Fibroblast of lung (primary cell): Measurements from ENCODE around the gene GTF3A. TPM values are rescaled to one million over a fixed set of nuclear protein-coding genes. Genes with fewer than 3 reads are reported as not detected.

ENCODE experiments used
- DNase-seq, 2 donors: peaks; one replicate each; pipeline versions ENCODE4 v3.0.0 to v3.0.0-alpha.2; 2010; ENCODE audit warnings: low read depth in 2 of 2
- H2AFZ ChIP-seq: 2 replicates; pipeline ENCODE4 v1.5.1; 2012; ENCODE audit warnings: low read length, control low read depth, inconsistent platforms
- H3K27ac ChIP-seq: 2 replicates; pipeline ENCODE4 v1.5.1; 2011; ENCODE audit warnings: low read length, control low read depth; ENCODE audit not compliant: insufficient read depth
- H3K27me3 ChIP-seq: 2 replicates; pipeline ENCODE4 v1.5.1; 2011; ENCODE audit warnings: mild to moderate bottlenecking, low read length; ENCODE audit not compliant: control insufficient read depth, insufficient read depth
- H3K36me3 ChIP-seq: 2 replicates; pipeline ENCODE4 v1.5.1; 2011; ENCODE audit warnings: low read length; ENCODE audit not compliant: control insufficient read depth, insufficient read depth
- H3K4me1 ChIP-seq: 2 replicates; pipeline ENCODE4 v1.5.1; 2011; ENCODE audit warnings: low read length; ENCODE audit not compliant: control insufficient read depth, insufficient read depth; ENCODE audit errors: extremely low read depth
- H3K4me2 ChIP-seq: 2 replicates; pipeline ENCODE4 v1.5.1; 2011; ENCODE audit warnings: low read length, control low read depth; ENCODE audit not compliant: insufficient read depth; ENCODE audit errors: extremely low read depth
- H3K4me3 ChIP-seq, 4 experiments: fragments of 200-600 bp in 1 of 4; sonication (generic) in 1 of 4; replicated peaks in 1 of 4; 2 replicates each; pipeline ENCODE4 v1.5.1; 2011 to 2016; ENCODE audit warnings: low read length in 4 of 4, low read depth in 3 of 4, mild to moderate bottlenecking in 3 of 4, control low read depth in 2 of 4, inconsistent platforms in 1 of 4, mixed read lengths in 1 of 4; ENCODE audit not compliant: insufficient read depth in 1 of 4; ENCODE audit errors: control extremely low read depth in 1 of 4
- H3K79me2 ChIP-seq: 2 replicates; pipeline ENCODE4 v1.5.1; 2012; ENCODE audit warnings: mild to moderate bottlenecking, low read length, inconsistent platforms; ENCODE audit not compliant: control insufficient read depth, insufficient read depth
- H3K9ac ChIP-seq: 2 replicates; pipeline ENCODE4 v1.5.1; 2011; ENCODE audit warnings: mild to moderate bottlenecking, low read length, control low read depth; ENCODE audit not compliant: insufficient read depth
- H3K9me3 ChIP-seq: 2 replicates; pipeline ENCODE4 v1.5.1; 2012; ENCODE audit warnings: low read depth, low read length; ENCODE audit not compliant: control insufficient read depth, insufficient read depth
- H4K20me1 ChIP-seq: 2 replicates; pipeline ENCODE4 v1.5.1; 2011; ENCODE audit warnings: low read length; ENCODE audit not compliant: control insufficient read depth, insufficient read depth; ENCODE audit errors: extremely low read depth
- CTCF ChIP-seq, 2 donors: IDR thresholded peaks in 1 of 2; conservative IDR thresholded peaks in 1 of 2; 1 replicate in 1 of 2; 2 replicates in 1 of 2; pipeline ENCODE4 v1.5.1; 2011 to 2012; ENCODE audit warnings: low read length in 2 of 2, control low read depth in 1 of 2, inconsistent platforms in 1 of 2, low read depth in 1 of 2, mild to moderate bottlenecking in 1 of 2
- EZH2 ChIP-seq: IDR thresholded peaks from 2 replicates; pipeline ENCODE4 v1.5.1; 2012; ENCODE audit warnings: low read length, control low read depth, mild to moderate bottlenecking; ENCODE audit errors: missing control alignments
- polyA plus RNA-seq, 2 donors: library from polyadenylated mRNA; depleted of rRNA in 1 of 2; stranded (reverse) in 1 of 2; unstranded in 1 of 2; fragments of >200 nt; gene quantifications; 2 replicates each; pipeline ENCODE4 v1.2.1, GENCODE V29; 2011 to 2012; ENCODE audit warnings: missing spikeins in 1 of 2
- total RNA-seq: library from RNA; depleted of rRNA; stranded (reverse); fragments of >200 nt; gene quantifications from 2 replicates; pipeline ENCODE4 v1.2.1, GENCODE V29; 2014

The GTF3A gene
- total and polyA plus RNA-seq, 2 donors (not counting 1 experiment from before 2014, with no cell fraction given): 98.6 to 126 TPM

GRCh38 chr13:27423333-27423732, 1.1 kb upstream of the GTF3A start:
- peak overlapping the region; percentile 97 for H3K4me2 ChIP-seq

GRCh38 chr13:27425158-27425917, 919 bp downstream of the GTF3A start:
- peak in 1 of 2 donors; percentile 29 for DNase-seq
- H3K79me2 ChIP-seq: peaks cover 22% of the 10 kb centered on the region
- H3K4me2 ChIP-seq: peak overlapping the region; percentile 91
- H3K4me3 ChIP-seq: peak overlapping the region; percentile 65 to 87 (median 79)
- H3K27ac ChIP-seq: peak overlapping the region; percentile 87
- no peaks in the 10 kb centered on the region for H3K9me3 ChIP-seq
- H4K20me1 ChIP-seq: no peaks in the 10 kb centered on the region
- TF ChIP-seq EZH2 (no peak), CTCF (conservative IDR thresholded peaks at IDR 0.05 in 1 of 2, IDR thresholded peaks at IDR 0.05 in 1 of 2; ENCODE audit: low read depth in 1 of 2, low read length in 2 of 2) (no peak)
- peaks cover 10% of the 10 kb centered on the region for H3K4me1 ChIP-seq
- peak overlapping the region; percentile 85 for H2AFZ ChIP-seq
- H3K9ac ChIP-seq: peak overlapping the region; percentile 85
- no peaks in the 10 kb centered on the region for H3K27me3 ChIP-seq
- H3K36me3 ChIP-seq: peaks cover 7% of the 10 kb centered on the region

More at GRCh38 chr13:27423333-27423732, 1.1 kb upstream of the GTF3A start:
- Histone ChIP-seq H3K27me3 (no peaks in the 10 kb centered on the region), H4K20me1 (no peaks in the 10 kb centered on the region), H3K9me3 (no peaks in the 10 kb centered on the region), H2AFZ (no peak overlapping the region), H3K4me3 (no peak overlapping the region), H3K27ac (no peak overlapping the region), H3K9ac (no peak overlapping the region), H3K36me3 (peaks cover 4% of the 10 kb centered on the region), H3K4me1 (peaks cover 10% of the 10 kb centered on the region), H3K79me2 (peaks cover 22% of the 10 kb centered on the region)
- no peak for DNase-seq
- TF ChIP-seq EZH2 (no peak), CTCF (conservative IDR thresholded peaks at IDR 0.05 in 1 of 2, IDR thresholded peaks at IDR 0.05 in 1 of 2; ENCODE audit: low read depth in 1 of 2, low read length in 2 of 2) (no peak)

GRCh38 chr13:27425918-27426630, 1.7 kb downstream of the GTF3A start:
- peak; percentile 75 to 86 for DNase-seq
- TF ChIP-seq CTCF (conservative IDR thresholded peaks at IDR 0.05 in 1 of 2, IDR thresholded peaks at IDR 0.05 in 1 of 2; ENCODE audit: low read depth in 1 of 2, low read length in 2 of 2) (peak; percentile 41 to 63), EZH2 (no peak)
- Histone ChIP-seq H3K27ac (peak overlapping the region; percentile 87), H3K79me2 (peaks cover 22% of the 10 kb centered on the region), H4K20me1 (no peaks in the 10 kb centered on the region), H3K9me3 (no peaks in the 10 kb centered on the region), H2AFZ (no peak overlapping the region), H3K9ac (no peak overlapping the region), H3K36me3 (peaks cover 9% of the 10 kb centered on the region), H3K4me3 (peak overlapping the region; percentile 65 to 87 (median 79)), H3K4me2 (peak overlapping the region; percentile 91), H3K4me1 (peaks cover 10% of the 10 kb centered on the region), H3K27me3 (no peaks in the 10 kb centered on the region)
